Cardiac atrium fibroblast (primary cell): ENCODE results near the gene AMT. TPM values are rescaled to one million over a fixed set of nuclear protein-coding genes. Genes with fewer than 3 reads are reported as not detected.

Experiments used
- total RNA-seq: library from RNA; depleted of rRNA; stranded (reverse); fragments of >200 nt; gene quantifications from 2 replicates; pipeline ENCODE4 v1.2.3, GENCODE V29; 2015

Gene AMT, protein sequence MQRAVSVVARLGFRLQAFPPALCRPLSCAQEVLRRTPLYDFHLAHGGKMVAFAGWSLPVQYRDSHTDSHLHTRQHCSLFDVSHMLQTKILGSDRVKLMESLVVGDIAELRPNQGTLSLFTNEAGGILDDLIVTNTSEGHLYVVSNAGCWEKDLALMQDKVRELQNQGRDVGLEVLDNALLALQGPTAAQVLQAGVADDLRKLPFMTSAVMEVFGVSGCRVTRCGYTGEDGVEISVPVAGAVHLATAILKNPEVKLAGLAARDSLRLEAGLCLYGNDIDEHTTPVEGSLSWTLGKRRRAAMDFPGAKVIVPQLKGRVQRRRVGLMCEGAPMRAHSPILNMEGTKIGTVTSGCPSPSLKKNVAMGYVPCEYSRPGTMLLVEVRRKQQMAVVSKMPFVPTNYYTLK
- total RNA-seq = 1.1 and 2.5 TPM in 2 replicates

GRCh38 chr3:49422379-49423248, at the start of gene AMT:
AMT (minus strand) TSS chr3:49422473; CDS start chr3:49422450, 23 bp downstream.

GRCh38 chr3:49469936-49470713, 47.9 kb upstream of the AMT start, which contains the start of gene DAG1:
DAG1 (plus strand) TSS chr3:49470267; CDS start chr3:49510535, 40,268 bp downstream.

DNA sequence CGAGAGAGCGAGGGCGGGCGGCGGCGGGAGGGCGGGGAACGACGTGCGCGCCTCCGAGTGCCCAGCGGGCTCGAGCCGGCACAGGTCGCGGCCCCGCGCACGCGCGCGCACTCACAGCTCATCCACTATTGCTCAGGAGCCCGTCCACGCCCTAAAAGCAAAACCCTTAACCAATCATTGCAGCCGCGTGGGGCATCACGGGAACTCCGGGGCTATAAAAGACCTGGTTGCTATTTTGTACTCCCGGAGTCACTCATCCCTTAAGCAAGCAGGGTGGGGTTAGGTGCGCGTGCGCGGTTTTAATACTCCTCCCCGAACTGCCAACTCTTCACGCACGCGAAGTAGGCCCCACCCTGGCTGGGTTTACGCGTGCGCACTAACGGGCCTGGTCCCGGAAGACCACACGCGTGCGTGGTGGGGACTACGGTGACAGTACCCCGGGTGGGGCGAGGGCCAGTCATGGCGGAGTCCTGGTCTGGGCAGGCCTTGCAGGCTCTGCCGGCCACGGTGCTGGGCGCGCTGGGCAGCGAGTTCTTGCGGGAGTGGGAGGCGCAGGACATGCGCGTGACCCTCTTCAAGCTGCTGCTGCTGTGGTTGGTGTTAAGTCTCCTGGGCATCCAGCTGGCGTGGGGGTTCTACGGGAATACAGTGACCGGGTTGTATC, 10.2 kb downstream of the AMT start, which contains the start of the genes RHOA and TCTA:
RHOA (minus strand) TSS at position 9 of the 664 bp plus-strand sequence. CDS start 36,387 bp downstream, outside the sequence.
TCTA (plus strand) TSS at position 456 of the 664 bp plus-strand sequence; CDS start at position 460, 4 bp downstream.

Other genes starting within 250 kb of the AMT start
- 0.36 and 0.65 TPM in 2 replicates for gene C3orf62, start 145.2 kb downstream of the AMT start, total RNA-seq
- gene USP4, start 82.4 kb downstream of the AMT start, total RNA-seq = 6.0 and 8.8 TPM in 2 replicates
- gene GPX1, start 64.1 kb downstream of the AMT start, total RNA-seq = 291 and 365 TPM in 2 replicates
- gene RHOA, start 10.5 kb downstream of the AMT start, total RNA-seq = 563 and 758 TPM in 2 replicates
- 31.8 and 50.1 TPM in 2 replicates for gene TCTA, start 10.1 kb downstream of the AMT start, total RNA-seq
- 6.7 and 16.8 TPM in 2 replicates for gene NICN1, start 6.9 kb upstream of the AMT start, total RNA-seq
- 49.3 and 80.0 TPM in 2 replicates for gene DAG1, start 47.8 kb upstream of the AMT start, total RNA-seq
- 0.16 and 0.36 TPM in 2 replicates for gene BSN, start 132.0 kb upstream of the AMT start, total RNA-seq